ENCODE results near the gene APOBEC3F.

GRCh38 chr22:39089928-39090327, 49.3 kb downstream of the APOBEC3F start:
- TF ChIP-seq CTCF (IDR thresholded peaks at IDR 0.05): no peak
- no peak for TF ChIP-seq POLR2AphosphoS5 (IDR thresholded peaks at IDR 0.05)

Data from stomach (tissue), 4 donors.